ENCODE measurements around the gene ADAMTS12.
A peak's percentile ranks its signal among the peaks of the same experiment; 100 is the strongest.
"Not testable (repeated sequence)": the region's sequence is repeated elsewhere in the genome, so short reads cannot be mapped to it uniquely, and the experiment has no call there.

ADAMTS12 gene

GRCh38 chr5:33933723-33934169 is 42.0 kb upstream of the ADAMTS12 start:
- H3K9me3 ChIP-seq (ENCODE audit: control insufficient read depth, insufficient read depth, low read depth, low read length) = no peaks in the 10 kb centered on the region
- no peak overlapping the region for H3K4me3 ChIP-seq (ENCODE audit: low read depth, low read length)
- no peaks in the 10 kb centered on the region for H3K36me3 ChIP-seq (ENCODE audit: control insufficient read depth, insufficient read depth, low read length)
- H3K4me1 ChIP-seq (ENCODE audit: control insufficient read depth, insufficient read depth, low read length) = peaks cover 30% of the 10 kb centered on the region
- no peak overlapping the region for H3K9ac ChIP-seq (ENCODE audit: low read length)
- peaks cover 36% of the 10 kb centered on the region for H3K27me3 ChIP-seq (ENCODE audit: control insufficient read depth, insufficient read depth, low read length)
- no peak overlapping the region for H3K27ac ChIP-seq (ENCODE audit: low read depth, low read length)

DNA sequence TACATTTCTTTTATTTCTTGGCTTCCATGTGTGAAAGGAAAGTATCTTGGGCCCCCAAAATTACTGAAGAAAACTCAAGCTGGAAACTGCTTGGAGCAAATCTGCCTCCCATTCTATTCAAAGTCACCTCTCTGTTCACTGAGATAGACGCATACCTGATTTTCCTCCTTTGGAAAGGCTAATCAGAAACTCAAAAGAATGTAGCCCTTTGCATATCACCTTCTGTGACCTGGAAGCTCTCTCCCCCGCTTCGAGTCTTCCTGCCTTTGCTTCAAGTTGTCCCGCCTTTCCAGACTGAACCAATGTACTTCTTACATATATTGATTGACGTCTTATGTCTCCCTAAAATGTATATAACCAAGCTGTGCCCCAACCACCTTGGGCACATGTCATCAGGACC is 39.3 kb upstream of the ADAMTS12 start:
- no peak overlapping the region for H3K9ac ChIP-seq (ENCODE audit: low read length)
- H3K9me3 ChIP-seq (ENCODE audit: control insufficient read depth, insufficient read depth, low read depth, low read length) = no peaks in the 10 kb centered on the region
- H3K27ac ChIP-seq (ENCODE audit: low read depth, low read length) = peak overlapping the region; percentile 22; the same call in 1 of the 2 replicates
- H3K4me3 ChIP-seq (ENCODE audit: low read depth, low read length) = no peak overlapping the region
- peaks cover 11% of the 10 kb centered on the region for H3K27me3 ChIP-seq (ENCODE audit: control insufficient read depth, insufficient read depth, low read length)
- no peaks in the 10 kb centered on the region for H3K36me3 ChIP-seq (ENCODE audit: control insufficient read depth, insufficient read depth, low read length)
- peaks cover 43% of the 10 kb centered on the region for H3K4me1 ChIP-seq (ENCODE audit: control insufficient read depth, insufficient read depth, low read length)

GRCh38 chr5:33929925-33930690 is 38.3 kb upstream of the ADAMTS12 start:
- Histone ChIP-seq H3K27me3 (ENCODE audit: control insufficient read depth, insufficient read depth, low read length) (peaks cover 1% of the 10 kb centered on the region; the same call in 1 of the 2 replicates), H3K9me3 (ENCODE audit: control insufficient read depth, insufficient read depth, low read depth, low read length) (no peaks in the 10 kb centered on the region)

GRCh38 chr5:33928283-33928682 is 36.5 kb upstream of the ADAMTS12 start:
- Histone ChIP-seq H3K9ac (ENCODE audit: low read length) (no peak overlapping the region), H3K4me1 (ENCODE audit: control insufficient read depth, insufficient read depth, low read length) (peaks cover 43% of the 10 kb centered on the region), H3K4me3 (ENCODE audit: low read depth, low read length) (no peak overlapping the region), H3K9me3 (ENCODE audit: control insufficient read depth, insufficient read depth, low read depth, low read length) (no peaks in the 10 kb centered on the region), H3K36me3 (ENCODE audit: control insufficient read depth, insufficient read depth, low read length) (no peaks in the 10 kb centered on the region), H3K27ac (ENCODE audit: low read depth, low read length) (no peak overlapping the region), H3K27me3 (ENCODE audit: control insufficient read depth, insufficient read depth, low read length) (no peaks in the 10 kb centered on the region)

More at GRCh38 chr5:33929925-33930690, 38.3 kb upstream of the ADAMTS12 start:
- Histone ChIP-seq H3K4me1 (ENCODE audit: control insufficient read depth, insufficient read depth, low read length) (peaks cover 43% of the 10 kb centered on the region), H3K27ac (ENCODE audit: low read depth, low read length) (0 out of 2 replicates have a peak overlapping the region, but pooled peaks have one; percentile 22), H3K9ac (ENCODE audit: low read length) (no peak overlapping the region), H3K36me3 (ENCODE audit: control insufficient read depth, insufficient read depth, low read length) (no peaks in the 10 kb centered on the region), H3K4me3 (ENCODE audit: low read depth, low read length) (no peak overlapping the region)

- Histone ChIP-seq H3K4me1 (ENCODE audit: control insufficient read depth, insufficient read depth, low read length) (peaks cover 43% of the 10 kb centered on the region), H3K9me3 (ENCODE audit: control insufficient read depth, insufficient read depth, low read depth, low read length) (no peaks in the 10 kb centered on the region), H3K27ac (ENCODE audit: low read depth, low read length) (0 out of 2 replicates have a peak overlapping the region, but pooled peaks have one; percentile 22), H3K4me3 (ENCODE audit: low read depth, low read length) (no peak overlapping the region), H3K36me3 (ENCODE audit: control insufficient read depth, insufficient read depth, low read length) (no peaks in the 10 kb centered on the region), H3K27me3 (ENCODE audit: control insufficient read depth, insufficient read depth, low read length) (no peaks in the 10 kb centered on the region), H3K9ac (ENCODE audit: low read length) (no peak overlapping the region)
Measured at GRCh38 chr5:33927685-33928084, 35.9 kb upstream of the ADAMTS12 start.

GRCh38 chr5:33925278-33925677 is 33.5 kb upstream of the ADAMTS12 start:
- Histone ChIP-seq H3K4me1 (ENCODE audit: control insufficient read depth, insufficient read depth, low read length) (peaks cover 28% of the 10 kb centered on the region), H3K9me3 (ENCODE audit: control insufficient read depth, insufficient read depth, low read depth, low read length) (no peaks in the 10 kb centered on the region), H3K9ac (ENCODE audit: low read length) (no peak overlapping the region), H3K27me3 (ENCODE audit: control insufficient read depth, insufficient read depth, low read length) (no peaks in the 10 kb centered on the region), H3K27ac (ENCODE audit: low read depth, low read length) (no peak overlapping the region), H3K4me3 (ENCODE audit: low read depth, low read length) (no peak overlapping the region), H3K36me3 (ENCODE audit: control insufficient read depth, insufficient read depth, low read length) (no peaks in the 10 kb centered on the region)

- Histone ChIP-seq H3K9me3 (ENCODE audit: control insufficient read depth, insufficient read depth, low read depth, low read length) (peaks cover 4% of the 10 kb centered on the region; the same call in 1 of the 2 replicates), H3K27ac (ENCODE audit: low read depth, low read length) (no peak overlapping the region), H3K4me1 (ENCODE audit: control insufficient read depth, insufficient read depth, low read length) (no peaks in the 10 kb centered on the region), H3K9ac (ENCODE audit: low read length) (no peak overlapping the region), H3K27me3 (ENCODE audit: control insufficient read depth, insufficient read depth, low read length) (no peaks in the 10 kb centered on the region), H3K36me3 (ENCODE audit: control insufficient read depth, insufficient read depth, low read length) (no peaks in the 10 kb centered on the region), H3K4me3 (ENCODE audit: low read depth, low read length) (no peak overlapping the region)
Measured at GRCh38 chr5:33921002-33921401, 29.2 kb upstream of the ADAMTS12 start.

- H3K27ac ChIP-seq (ENCODE audit: low read depth, low read length); H3K36me3 ChIP-seq (ENCODE audit: control insufficient read depth, insufficient read depth, low read length); H3K9me3 ChIP-seq (ENCODE audit: control insufficient read depth, insufficient read depth, low read depth, low read length); H3K27me3 ChIP-seq (ENCODE audit: control insufficient read depth, insufficient read depth, low read length); H3K4me3 ChIP-seq (ENCODE audit: low read depth, low read length); H3K4me1 ChIP-seq (ENCODE audit: control insufficient read depth, insufficient read depth, low read length); H3K9ac ChIP-seq (ENCODE audit: low read length): not testable (repeated sequence)
Measured at GRCh38 chr5:33914844-33915243, 23.1 kb upstream of the ADAMTS12 start.

- H3K27ac ChIP-seq (ENCODE audit: low read depth, low read length); H3K4me3 ChIP-seq (ENCODE audit: low read depth, low read length); H3K4me1 ChIP-seq (ENCODE audit: control insufficient read depth, insufficient read depth, low read length); H3K27me3 ChIP-seq (ENCODE audit: control insufficient read depth, insufficient read depth, low read length); H3K36me3 ChIP-seq (ENCODE audit: control insufficient read depth, insufficient read depth, low read length); H3K9ac ChIP-seq (ENCODE audit: low read length): not testable (repeated sequence)
- H3K9me3 ChIP-seq (ENCODE audit: control insufficient read depth, insufficient read depth, low read depth, low read length) = peaks cover 33% of the 10 kb centered on the region
Measured at GRCh38 chr5:33906248-33906647, 14.5 kb upstream of the ADAMTS12 start.

GRCh38 chr5:33905381-33905780 is 13.6 kb upstream of the ADAMTS12 start:
- no peak overlapping the region for H3K4me3 ChIP-seq (ENCODE audit: low read depth, low read length)
- no peaks in the 10 kb centered on the region for H3K4me1 ChIP-seq (ENCODE audit: control insufficient read depth, insufficient read depth, low read length)
- H3K36me3 ChIP-seq (ENCODE audit: control insufficient read depth, insufficient read depth, low read length) = no peaks in the 10 kb centered on the region
- no peaks in the 10 kb centered on the region for H3K27me3 ChIP-seq (ENCODE audit: control insufficient read depth, insufficient read depth, low read length)
- peaks cover 33% of the 10 kb centered on the region for H3K9me3 ChIP-seq (ENCODE audit: control insufficient read depth, insufficient read depth, low read depth, low read length)
- no peak overlapping the region for H3K9ac ChIP-seq (ENCODE audit: low read length)
- no peak overlapping the region for H3K27ac ChIP-seq (ENCODE audit: low read depth, low read length)

- no peaks in the 10 kb centered on the region for H3K27me3 ChIP-seq (ENCODE audit: control insufficient read depth, insufficient read depth, low read length)
- H3K4me3 ChIP-seq (ENCODE audit: low read depth, low read length) = no peak overlapping the region
- no peak overlapping the region for H3K9ac ChIP-seq (ENCODE audit: low read length)
- no peak overlapping the region for H3K27ac ChIP-seq (ENCODE audit: low read depth, low read length)
- peaks cover 28% of the 10 kb centered on the region for H3K9me3 ChIP-seq (ENCODE audit: control insufficient read depth, insufficient read depth, low read depth, low read length)
- H3K36me3 ChIP-seq (ENCODE audit: control insufficient read depth, insufficient read depth, low read length) = no peaks in the 10 kb centered on the region
- no peaks in the 10 kb centered on the region for H3K4me1 ChIP-seq (ENCODE audit: control insufficient read depth, insufficient read depth, low read length)
Measured at GRCh38 chr5:33903118-33903517, 11.3 kb upstream of the ADAMTS12 start.
